HG02571 (cell line): ENCODE data around the gene RNF38.
"Not testable (repeated sequence)": the region's sequence is repeated elsewhere in the genome, so short reads cannot be mapped to it uniquely, and the experiment has no call there.

Experiments used
- ATAC-seq: cut with Tn5 transposase; IDR thresholded peaks from one replicate; pipeline ENCODE4 v1.9.1; 2021; ENCODE audit warnings: mild to moderate bottlenecking, moderate library complexity; ENCODE audit not compliant: unreplicated experiment

Gene RNF38

DNA sequence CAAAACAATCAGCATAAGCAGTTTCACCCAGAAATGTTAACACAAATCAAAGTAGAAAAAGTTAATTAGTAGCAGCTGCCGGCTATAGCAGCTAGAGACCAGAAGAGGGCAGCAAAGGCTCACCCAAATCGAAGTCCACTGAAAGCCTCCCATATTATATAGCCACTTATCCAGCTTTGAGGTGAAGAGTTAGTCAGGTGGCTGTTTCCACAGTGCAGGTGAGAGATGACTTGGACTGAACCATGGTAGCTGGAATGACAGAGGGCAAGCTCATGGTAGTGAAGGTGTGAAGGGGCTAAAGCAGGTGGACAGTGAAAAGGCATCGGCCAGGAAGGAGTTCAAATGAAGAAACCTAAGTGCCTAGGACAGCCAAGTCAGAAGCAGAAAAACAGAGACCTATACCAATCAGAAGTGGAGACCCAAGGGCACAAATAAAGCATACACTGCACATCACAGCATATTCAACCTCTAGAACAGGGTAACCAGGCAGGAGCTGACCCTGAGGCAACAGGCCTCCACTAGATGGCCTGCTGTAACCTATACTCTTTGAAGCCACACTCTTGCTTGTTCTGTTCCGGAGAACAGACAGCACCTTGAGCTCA lies 7.2 kb upstream of the RNF38 start:
- no peak for ATAC-seq

DNA sequence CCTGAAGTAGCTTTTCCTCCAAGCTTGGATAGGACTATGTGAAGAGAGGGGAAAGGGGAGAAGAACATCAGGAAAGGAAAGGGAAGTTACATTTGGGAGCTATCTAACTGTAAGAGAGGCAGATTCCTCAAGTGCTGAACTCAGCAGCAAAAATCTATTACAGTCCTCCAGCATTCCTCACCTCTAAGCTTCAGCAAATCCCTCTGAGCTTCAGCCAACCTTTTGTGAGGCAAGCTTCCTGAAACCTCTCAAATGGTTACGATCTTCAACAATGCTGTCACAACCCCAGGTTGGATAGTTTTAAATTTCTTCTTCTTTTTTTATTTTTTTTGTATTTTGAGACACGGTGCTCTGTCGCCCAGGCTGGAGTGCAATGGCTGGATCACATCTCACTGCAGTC lies 2.5 kb upstream of the RNF38 start:
- ATAC-seq = no peak

DNA sequence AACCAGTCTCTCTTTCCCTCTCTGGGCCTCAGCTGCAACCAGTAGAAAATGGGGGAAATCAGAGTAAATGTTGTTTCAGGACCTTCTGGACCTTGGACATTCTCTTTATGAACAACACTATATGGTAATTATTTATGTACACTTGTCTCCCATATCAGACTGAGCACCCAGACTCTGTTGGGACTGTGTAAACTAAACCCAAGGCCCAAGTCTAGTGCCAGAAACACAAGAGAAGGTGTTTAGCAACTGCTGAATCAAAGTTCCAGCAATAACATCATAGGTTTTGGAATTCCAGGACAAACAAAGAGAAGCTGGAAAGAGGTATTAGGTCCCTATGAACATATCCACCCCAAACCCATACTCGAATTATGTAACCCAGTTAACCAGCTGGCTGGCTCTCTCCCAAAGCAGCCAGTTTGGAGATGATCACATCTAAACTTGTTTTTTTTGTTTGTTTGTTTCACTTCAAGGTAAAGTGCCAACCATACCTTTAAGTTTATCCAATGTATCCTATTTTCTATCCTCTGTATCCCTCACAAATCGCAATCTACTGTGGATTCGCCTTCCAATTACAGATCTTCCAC lies 1.9 kb upstream of the RNF38 start:
- no peak for ATAC-seq

DNA sequence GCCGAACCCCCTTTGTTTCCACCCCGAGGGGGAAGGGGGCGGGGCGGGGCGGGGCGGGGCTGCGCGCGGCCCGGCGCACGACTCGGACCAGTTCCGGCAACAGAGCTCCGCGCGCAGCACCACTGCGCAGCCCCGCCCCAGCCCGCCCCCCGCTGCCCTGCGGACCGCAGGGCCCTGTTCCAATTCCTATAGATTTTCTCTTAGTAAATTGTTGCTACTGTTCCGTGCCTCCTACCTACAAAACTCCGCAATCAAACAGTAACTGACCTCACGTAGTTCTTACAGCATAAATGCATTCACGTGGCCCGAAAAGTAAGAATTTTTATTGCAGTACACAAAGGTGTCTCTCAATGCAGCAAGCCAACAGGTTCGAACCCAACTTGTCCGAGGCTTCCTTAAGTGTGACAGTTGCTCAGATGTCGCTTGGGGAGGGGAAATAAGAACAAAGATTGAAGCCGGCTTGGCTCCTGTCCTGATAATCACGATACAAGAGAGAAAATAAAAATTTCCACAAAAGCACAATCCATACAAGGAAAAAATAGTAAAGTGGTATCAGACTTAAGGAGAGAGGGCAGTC lies 1.2 kb upstream of the RNF38 start:
- peak; percentile 55 for ATAC-seq

DNA sequence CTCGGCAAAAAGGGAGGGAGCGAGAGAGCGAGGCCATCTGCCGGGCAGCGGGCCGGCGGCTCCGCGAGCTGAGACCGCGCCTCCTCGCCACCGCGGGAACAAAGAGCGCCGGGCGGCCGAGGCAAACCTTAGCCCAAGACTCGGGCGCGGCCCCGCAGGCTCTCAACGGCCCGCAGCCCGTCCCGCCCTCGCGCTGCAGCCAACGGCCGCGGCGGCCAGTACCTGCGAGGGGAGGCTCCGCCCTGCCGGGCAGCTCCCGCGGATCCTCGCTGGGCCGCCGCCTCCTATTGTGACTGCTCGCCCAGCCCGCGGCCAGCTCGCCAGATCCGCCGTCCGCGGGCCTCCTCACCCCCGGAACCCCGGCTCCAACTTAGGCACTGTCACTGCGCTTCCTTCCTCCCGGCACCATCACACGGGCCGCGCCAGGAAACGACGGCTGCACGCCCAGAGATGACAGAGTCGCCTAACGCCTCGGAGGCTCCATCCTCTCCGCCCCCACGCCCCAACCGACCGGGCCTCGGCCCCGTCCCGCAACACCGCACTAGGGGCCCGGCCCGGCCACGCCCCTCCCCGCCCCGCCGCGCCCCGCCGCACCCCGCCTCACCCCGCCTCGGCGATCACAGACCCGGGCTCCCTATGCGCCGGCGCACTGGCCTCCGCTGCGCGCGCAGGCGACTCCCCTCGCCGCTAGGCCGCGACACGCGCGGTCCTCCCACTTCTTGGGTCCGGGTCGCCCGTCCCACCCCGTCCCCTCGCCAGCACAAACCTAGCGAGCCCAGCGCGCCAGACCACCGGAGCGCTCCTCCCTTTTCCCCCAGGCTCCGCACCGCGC lies 479 bp upstream of the RNF38 start:
- ATAC-seq = peak; percentile 72

DNA sequence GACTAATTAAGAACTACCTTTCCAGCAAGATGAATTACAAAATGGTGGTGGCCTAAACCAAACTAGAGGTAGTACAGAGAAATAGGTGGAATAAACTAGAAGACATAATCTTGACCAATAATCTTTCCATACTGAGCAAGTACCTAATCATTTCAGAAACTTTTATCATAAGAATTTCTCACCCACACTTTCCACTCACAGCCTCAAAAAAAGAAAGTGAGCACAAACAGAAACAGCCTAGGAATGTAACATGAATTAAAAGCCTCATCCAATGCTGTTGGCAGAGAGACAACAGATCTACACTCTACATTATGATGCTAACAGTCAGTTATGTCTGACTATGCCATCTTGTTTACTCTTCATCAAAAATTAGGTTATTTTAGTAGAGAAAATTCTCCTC lies 1.3 kb downstream of the RNF38 start:
- ATAC-seq = no peak

DNA sequence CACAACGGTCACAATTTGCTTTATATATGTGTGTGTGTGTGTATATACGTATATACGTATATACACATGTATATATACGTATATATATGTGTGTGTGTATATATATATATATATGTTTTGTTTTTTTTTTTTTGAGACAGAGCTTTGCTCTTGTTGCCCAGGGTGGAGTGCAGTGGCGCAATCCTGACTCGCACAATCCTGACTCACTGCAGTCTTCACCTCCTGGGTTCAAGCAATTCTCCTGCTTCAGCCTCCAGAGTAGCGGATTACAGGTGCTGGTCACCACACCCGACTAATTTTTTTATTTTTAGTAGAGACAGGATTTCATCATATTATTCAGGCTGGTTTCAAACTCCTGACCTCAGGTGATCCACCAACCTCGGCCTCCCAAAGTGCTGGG lies 3.1 kb downstream of the RNF38 start:
- ATAC-seq = no peak

DNA sequence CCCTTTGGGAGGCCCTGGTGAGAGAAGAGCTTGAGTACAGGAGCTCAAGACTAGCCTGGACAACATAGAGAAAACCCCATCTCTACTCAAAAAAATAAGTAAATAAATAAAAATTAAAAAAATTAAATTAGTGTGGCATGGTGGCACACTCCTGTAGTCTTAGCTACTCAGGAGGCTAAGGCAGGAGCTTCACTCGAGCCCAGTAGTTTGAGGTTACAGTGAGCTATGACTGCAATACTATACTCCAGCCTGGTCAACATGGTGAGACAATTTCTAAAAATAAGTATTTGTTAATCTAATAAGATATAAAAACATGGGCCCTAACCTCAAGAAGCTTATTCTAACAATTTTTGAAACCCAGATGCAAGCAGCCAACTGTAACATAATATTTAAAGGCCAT lies 7.6 kb downstream of the RNF38 start:
- ATAC-seq = no peak

DNA sequence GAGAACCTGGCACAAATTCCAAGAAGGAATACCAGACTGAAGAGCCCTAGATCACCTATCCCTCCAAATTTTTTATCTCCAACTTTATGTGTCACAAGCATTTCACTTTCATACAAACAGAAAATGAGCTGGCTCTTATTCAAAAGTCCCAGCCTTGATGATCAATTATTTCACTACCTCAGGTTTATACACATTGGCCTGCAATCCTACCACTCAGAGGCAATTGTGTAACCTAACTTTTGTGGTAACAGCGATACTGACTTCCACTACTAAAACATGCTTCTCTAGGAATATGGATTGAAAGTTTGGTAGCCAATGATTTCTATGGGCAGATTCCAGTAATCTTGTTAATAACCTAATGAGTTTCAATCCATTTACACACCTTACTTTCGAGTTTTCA lies 10.5 kb downstream of the RNF38 start:
- no peak for ATAC-seq

DNA sequence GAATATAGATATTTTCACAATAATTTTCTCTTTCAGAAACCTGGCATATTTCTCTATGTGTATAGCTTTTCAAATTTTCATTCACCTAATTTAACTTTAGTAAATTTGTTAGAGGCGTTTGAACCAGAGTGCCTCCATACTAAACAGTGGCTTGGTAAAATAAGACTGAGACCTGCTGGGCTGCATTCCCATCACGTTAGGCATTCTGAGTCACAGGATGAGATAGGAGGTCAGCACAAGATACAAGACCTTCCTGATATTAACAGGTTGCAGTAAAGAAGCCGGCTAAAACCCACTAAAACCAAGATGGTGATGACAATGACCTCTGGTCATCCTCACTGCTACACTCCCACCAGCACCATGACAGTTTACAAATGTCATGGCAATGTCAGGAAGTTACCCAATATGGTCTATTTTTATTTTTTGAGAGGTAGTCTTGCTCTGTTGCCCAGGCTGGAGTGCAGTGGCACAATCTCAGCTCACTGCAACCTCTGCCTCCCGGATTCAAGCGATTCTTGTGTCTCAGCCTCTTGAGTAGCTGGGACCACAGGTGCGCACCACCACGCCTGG lies 13.6 kb downstream of the RNF38 start:
- not testable (repeated sequence) for ATAC-seq

DNA sequence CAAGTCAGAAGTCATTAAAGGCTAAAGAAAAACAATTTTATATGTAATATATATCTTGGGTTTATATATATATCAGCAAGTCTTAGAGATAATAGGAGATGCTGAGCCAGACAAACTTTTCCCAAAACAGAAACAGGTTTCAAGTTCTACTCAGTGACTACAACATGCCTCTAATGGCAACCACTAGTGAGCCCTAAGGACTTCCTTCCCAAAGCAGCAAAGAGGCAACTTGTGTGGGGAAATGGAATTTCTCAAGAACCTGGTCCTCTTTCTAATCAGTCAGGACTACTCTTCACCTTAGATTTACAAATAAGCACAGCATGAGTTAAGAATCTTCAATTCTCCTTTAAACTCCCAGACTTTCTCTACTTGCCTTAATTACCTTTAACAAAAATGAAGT lies 17.6 kb downstream of the RNF38 start:
- no peak for ATAC-seq

DNA sequence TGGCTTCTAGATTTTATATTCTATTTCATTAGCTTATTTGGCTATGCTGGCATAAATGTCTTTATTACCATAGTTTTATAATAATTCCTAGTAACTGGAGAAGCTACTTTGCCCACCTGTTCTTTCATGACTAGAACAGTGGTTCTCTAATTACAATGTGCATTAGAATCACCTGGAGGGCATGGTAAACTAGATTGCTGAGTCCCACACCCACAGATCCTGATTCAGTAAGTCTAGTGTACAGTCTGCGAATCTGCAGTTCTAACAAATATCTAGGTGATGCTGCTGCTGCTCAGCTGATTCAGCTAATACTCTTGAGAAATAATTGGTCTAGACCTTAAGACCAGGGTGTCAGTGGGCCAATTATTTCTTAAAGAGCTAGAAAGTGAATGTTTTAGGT lies 35.5 kb downstream of the RNF38 start:
- no peak for ATAC-seq

DNA sequence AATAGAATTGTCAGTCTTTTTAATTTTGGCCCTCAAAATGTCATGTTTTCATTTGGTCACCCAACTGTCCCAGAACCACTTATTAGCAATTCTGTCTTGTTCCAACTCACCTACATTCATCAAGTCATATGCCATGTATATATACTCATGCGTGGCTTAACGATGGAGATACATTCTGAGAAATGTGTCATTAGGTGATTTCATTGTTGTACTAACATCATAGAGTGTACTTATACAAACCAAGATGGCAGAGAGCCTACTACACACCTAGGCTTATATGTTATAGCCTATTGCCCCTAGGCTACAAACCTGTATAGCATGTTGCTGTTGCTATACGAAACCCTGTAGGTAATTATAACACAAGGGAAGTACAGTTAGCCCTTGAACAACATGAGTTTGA lies 36.6 kb downstream of the RNF38 start:
- no peak for ATAC-seq

DNA sequence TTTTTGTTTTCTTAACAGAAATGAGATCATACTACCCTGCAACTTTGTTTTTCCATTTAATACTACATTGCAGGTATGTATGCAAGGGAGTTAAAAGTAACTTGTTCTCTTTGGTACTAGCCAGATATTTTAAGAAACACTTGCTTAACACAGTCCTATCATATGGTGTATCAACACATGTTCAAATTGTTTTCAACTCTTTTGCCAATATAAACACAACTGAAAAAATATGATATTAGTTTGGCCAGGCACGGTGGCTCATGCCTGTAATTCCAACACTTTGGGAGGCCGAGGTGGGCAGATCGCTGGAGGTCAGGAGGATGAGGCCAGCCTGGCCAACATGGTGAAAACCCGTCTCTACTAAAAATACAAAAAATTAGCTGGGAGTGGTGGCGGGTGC lies 41.6 kb downstream of the RNF38 start:
- ATAC-seq = no peak

DNA sequence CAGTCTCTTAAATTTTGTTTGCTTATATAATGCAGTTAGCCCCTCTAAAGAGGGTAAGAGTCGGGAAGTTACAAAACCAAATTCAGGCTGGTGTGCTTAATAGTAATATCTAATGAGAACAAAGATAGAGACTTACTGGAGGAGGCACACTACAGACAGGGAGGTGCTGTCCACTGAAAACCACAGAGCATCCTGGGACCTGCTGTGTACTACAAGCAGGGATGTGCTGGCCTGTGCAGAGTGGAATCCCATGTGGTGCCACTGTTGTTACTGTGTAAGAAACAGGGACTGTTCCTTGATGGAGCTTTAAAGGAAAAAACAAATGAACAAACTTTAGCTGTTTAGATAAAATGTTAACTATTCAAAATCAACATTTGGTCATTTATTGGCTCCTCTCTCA lies 42.4 kb downstream of the RNF38 start:
- no peak for ATAC-seq

DNA sequence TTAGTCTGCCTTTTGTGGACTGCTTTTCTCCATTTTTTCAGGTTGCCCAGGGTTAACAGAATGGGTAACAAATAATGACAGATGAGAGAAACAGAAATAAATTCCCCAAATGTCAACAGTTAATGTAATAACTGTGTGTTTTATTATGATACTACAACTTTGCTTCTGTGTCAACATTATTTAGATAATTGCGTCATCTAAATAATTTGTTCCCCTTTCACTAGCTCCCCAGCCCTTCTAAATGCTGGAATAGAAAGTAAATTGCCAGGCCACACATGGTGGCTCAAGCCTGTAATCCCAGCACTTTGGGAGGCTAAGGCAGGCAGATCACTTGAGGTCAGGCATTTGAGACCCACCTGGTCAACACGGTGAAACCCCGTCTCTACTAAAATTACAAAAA lies 53.5 kb downstream of the RNF38 start:
- ATAC-seq = no peak

DNA sequence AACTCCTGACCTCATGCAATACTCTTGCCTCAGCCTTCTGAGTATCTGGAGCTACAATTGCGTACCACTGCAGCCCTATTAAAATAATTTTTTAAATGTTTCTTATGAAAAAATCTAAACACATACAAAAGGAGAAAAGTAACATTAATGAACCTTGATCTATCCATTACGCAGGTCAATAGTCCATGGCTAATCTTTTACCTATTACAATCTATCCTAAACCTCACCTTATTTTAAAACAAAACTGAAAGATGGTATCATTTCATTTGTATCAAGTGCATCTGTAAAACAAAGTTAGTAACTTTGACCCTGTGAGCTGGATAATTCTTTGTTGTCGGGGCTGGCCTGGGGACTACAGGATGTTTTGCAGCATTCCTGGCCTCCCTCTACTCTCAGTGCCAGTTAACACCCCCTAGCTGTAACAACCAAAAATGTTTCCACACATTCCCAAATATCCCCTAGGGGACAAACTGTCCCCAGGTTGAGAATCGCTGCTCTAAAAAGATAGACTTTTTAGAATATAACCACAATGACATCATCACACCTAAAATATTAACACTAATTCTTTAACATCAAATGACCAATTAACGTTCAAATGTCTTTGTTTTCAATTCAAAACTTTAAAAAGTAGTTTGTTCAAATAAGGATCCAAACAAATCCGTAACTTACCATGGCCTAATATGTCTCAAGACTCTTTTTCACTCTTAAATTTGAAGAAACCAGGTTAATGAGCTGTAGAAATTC lies 54.8 kb downstream of the RNF38 start:
- ATAC-seq = no peak

DNA sequence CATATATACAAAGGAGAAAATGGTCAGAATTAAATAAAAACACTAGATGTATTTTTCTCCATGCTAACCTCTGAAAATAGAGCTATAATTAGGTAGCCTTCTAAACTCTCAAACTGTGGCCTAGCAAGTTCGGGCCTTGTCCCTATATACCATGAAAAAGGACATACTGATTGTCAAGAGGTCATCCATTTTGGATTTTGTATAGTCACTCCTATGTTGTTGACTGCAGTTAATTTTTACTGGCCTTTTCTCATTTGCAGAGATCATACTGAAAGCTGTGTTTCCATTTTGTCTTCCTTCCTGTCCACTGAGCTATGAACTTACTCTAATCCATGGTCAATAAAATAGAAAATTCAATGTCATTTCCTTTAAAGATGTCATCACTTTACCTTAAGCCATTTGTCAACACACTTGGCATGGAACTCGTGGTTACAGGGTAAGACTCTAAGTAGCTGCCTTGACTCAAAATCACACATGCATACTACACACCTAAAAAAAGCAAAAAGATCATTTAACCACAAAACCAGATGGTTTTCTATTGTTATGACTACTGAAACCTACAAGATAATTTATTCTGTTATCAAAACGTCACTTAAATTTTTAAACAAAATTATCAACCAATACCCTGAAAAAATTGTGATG lies 58.0 kb downstream of the RNF38 start:
- no peak for ATAC-seq

DNA sequence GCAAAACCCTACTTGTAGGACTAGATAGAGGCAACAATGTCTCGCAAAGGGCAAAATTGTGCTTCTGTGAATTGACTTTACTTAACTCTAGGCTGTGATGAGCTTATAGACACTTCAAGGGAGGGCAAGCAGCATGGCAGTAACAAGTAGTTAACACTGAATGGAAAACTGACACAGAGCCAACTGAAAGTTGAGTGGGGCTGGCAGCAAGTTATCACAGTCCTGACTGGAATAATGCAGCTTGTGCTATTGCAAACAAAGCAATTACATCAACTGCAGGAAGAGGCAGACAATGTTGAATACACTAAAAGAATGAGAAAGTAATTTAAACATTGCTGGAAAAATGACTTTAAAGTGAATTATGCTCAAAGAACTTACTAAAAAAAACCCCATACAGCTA lies 62.2 kb downstream of the RNF38 start:
- no peak for ATAC-seq

DNA sequence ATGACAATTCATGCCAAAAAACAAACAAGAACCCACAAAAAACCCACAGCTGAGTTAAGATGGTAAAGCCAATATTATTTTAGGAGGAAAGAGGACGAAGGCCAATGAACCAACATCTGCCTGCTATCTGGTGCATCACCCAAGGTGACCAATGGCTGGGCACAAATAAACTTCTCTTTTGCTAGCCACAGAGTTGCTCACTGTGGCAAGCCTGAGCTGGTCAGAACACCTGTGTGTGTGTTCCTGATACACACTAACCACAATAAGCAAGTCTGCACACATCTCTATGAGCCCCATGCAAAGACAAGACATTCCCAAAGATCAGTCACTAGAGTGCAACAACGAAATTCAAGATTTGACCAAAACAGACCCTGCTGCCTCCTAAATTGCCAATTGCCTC lies 63.1 kb downstream of the RNF38 start:
- ATAC-seq = no peak
